ENCODE data around the gene PLET1.

GRCh38 chr11:112228706-112229105 is 32.0 kb downstream of the PLET1 start:
- TF ChIP-seq CTCF (IDR thresholded peaks at IDR 0.05) = no peak
- no peak for TF ChIP-seq EZH2phosphoT487 (IDR thresholded peaks at IDR 0.05)
